K562 (cell line): ENCODE data around the gene TLE4. TPM values are rescaled to one million over a fixed set of nuclear protein-coding genes. Genes with fewer than 3 reads are reported as not detected.

ENCODE experiments used
- ATAC-seq: fragments of 200-7000 bp; cut with Tn5 transposase; 3 replicates; pipeline ENCODE4 v1.9.1; 2020; ENCODE audit warnings: moderate library complexity
- BruUV-seq: library from RNA; stranded (reverse); fragments of 400-500 nt; replicated peaks from 2 replicates; lab custom pipeline; 2021; lab: Mats Ljungman, UMichigan
- CTCF ChIA-PET: fragments of 300-600 bp; formaldehyde crosslinking; extraction: SDS; loops from one replicate; lab custom pipeline; 2021; ENCODE audit warnings: low intra/inter-chr PET ratio; lab: Yijun Ruan, JAX
- POLR2A ChIA-PET: fragments of 300-600, 350-650 bp; sonication (Branson Sonifier 250); formaldehyde crosslinking; extraction: SDS; loops from one replicate; lab custom pipeline; 2021; ENCODE audit warnings: antibody characterized with exemption, inconsistent platforms; lab: Yijun Ruan, JAX
- DNase-seq, 4 experiments: peaks; one replicate each; pipeline versions ENCODE4 v3.0.0 to v3.0.0-alpha.2; 2011 to 2018; ENCODE audit warnings: low spot score in 3 of 4, mixed read lengths in 3 of 4; ENCODE audit errors: extremely low read depth in 1 of 4
- FAIRE-seq: peaks from 2 replicates; lab custom pipeline; 2011; peaks lifted over from hg19 to GRCh38; lab: Jason Lieb, UNC
- H2AFZ ChIP-seq: 2 replicates; pipeline ENCODE4 v1.6.0; 2011; ENCODE audit warnings: low read depth, low read length, control low read depth, inconsistent platforms
- H3K27ac ChIP-seq: fragments of 200-600 bp; 3 replicates; pipeline ENCODE4 v1.8.0; 2011; ENCODE audit warnings: low read depth, mild to moderate bottlenecking, control low read depth, inconsistent platforms, low read length, moderate library complexity, mixed read lengths; ENCODE audit errors: extremely low read depth
- H3K27me3 ChIP-seq, 2 experiments: fragments of 300-600 bp in 1 of 2; 2 replicates in 1 of 2; 3 replicates in 1 of 2; pipeline versions ENCODE4 v1.6.0 to v1.8.0; 2011; ENCODE audit warnings: inconsistent platforms in 2 of 2, low read length in 2 of 2, mild to moderate bottlenecking in 1 of 2, mixed read lengths in 1 of 2, moderate library complexity in 1 of 2; ENCODE audit not compliant: control insufficient read depth in 2 of 2, insufficient read depth in 2 of 2
- H3K36me3 ChIP-seq: fragments of 300-600 bp; 3 replicates; pipeline ENCODE4 v1.8.0; 2011; ENCODE audit warnings: mild to moderate bottlenecking, low read length, inconsistent platforms; ENCODE audit not compliant: control insufficient read depth, insufficient read depth
- H3K4me1 ChIP-seq, 2 experiments: fragments of 200-600 bp in 1 of 2; replicated peaks in 1 of 2; 2 replicates in 1 of 2; 3 replicates in 1 of 2; pipeline versions ENCODE4 v1.5.1 to v1.8.0; 2011; ENCODE audit warnings: inconsistent platforms in 2 of 2, low read length in 2 of 2, mild to moderate bottlenecking in 1 of 2, mixed read lengths in 1 of 2, moderate library complexity in 1 of 2; ENCODE audit not compliant: control insufficient read depth in 2 of 2, insufficient read depth in 2 of 2
- H3K4me2 ChIP-seq: 2 replicates; pipeline ENCODE4 v1.6.1; 2011; ENCODE audit warnings: low read length, control low read depth, inconsistent platforms, mixed read lengths; ENCODE audit not compliant: insufficient read depth
- H3K4me3 ChIP-seq: fragments of 200-600 bp; sonication (generic), shearing (Covaris generic); 2 replicates; pipeline ENCODE4 v1.5.1; 2016; ENCODE audit warnings: control low read depth, inconsistent platforms
- H3K79me2 ChIP-seq: fragments of 200-600 bp; 3 replicates; pipeline ENCODE4 v1.8.0; 2011; ENCODE audit warnings: low read length, inconsistent platforms; ENCODE audit not compliant: control insufficient read depth, insufficient read depth
- H3K9ac ChIP-seq, 2 experiments: 2 replicates each; pipeline versions ENCODE4 v1.6.0 to v1.6.1; 2011; ENCODE audit warnings: low read depth in 2 of 2, low read length in 2 of 2, control low read depth in 1 of 2, inconsistent platforms in 1 of 2, mild to moderate bottlenecking in 1 of 2, mixed read lengths in 1 of 2; ENCODE audit not compliant: insufficient read depth in 1 of 2
- H3K9me1 ChIP-seq: one replicate; pipeline ENCODE4 v1.6.0; 2011; ENCODE audit warnings: inconsistent platforms, mild to moderate bottlenecking, low read length, moderate library complexity; ENCODE audit not compliant: control insufficient read depth, insufficient read depth
- H3K9me3 ChIP-seq: replicated peaks from 2 replicates; pipeline ENCODE4 v1.5.1; 2011; ENCODE audit warnings: low read depth, low read length, inconsistent platforms; ENCODE audit not compliant: control insufficient read depth, insufficient read depth
- H4K20me1 ChIP-seq: replicated peaks from 2 replicates; pipeline ENCODE4 v1.6.1; 2011; ENCODE audit warnings: low read length, inconsistent platforms, mixed read lengths; ENCODE audit not compliant: control insufficient read depth, insufficient read depth
- CREBBP ChIP-seq: IDR thresholded peaks from one replicate; pipeline ENCODE4 v1.6.1; 2012; ENCODE audit warnings: low read depth, mild to moderate bottlenecking, control low read depth, inconsistent platforms, low read length
- SIX5 ChIP-seq, 2 experiments: IDR thresholded peaks; 2 replicates each; pipeline ENCODE4 v1.6.1; 2011; ENCODE audit warnings: low read length in 2 of 2, borderline replicate concordance in 1 of 2, low read depth in 1 of 2, mild to moderate bottlenecking in 1 of 2, moderate library complexity in 1 of 2; ENCODE audit not compliant: insufficient read depth in 1 of 2
- ZNF589 ChIP-seq: fragments of 200-800 bp; sonication (Bioruptor generic); IDR thresholded peaks from 2 replicates; pipeline ENCODE4 v1.6.1; 2016; ENCODE audit warnings: low read depth, missing genetic modification characterization, missing compliant biosample characterization
- WGBS: fragments of 100-300 bp; shearing (Covaris generic); methylation state at CpG from one replicate; pipeline ENCODE4 v1.1.6; 2016; ENCODE audit warnings: low coverage, mixed read lengths; ENCODE audit not compliant: insufficient coverage; ENCODE audit errors: missing lambda C conversion rate; 5-methylcytosine and 5-hydroxymethylcytosine counted together
- in situ Hi-C: fragments of 300-500 bp; cut with MboI; formaldehyde crosslinking; loops from 4 replicates; pipeline ENCODE4 v1.15.0; 2018; ENCODE audit warnings: inconsistent platforms, mixed read lengths
- intact Hi-C: fragments of 100-400 bp; cut with micrococcal nuclease; formaldehyde crosslinking; loops from 2 replicates; pipeline ENCODE4 v1.14.2; 2022
- polyA plus RNA-seq, 8 experiments: library from polyadenylated mRNA; depleted of rRNA in 4 of 8; stranded (reverse) in 5 of 8; unstranded in 3 of 8; fragments of >200 nt; fragmentation: Nextera tagmentation in 2 of 8; fragmentation: Illumina TruSeq in 1 of 8; extraction: Ambion mirVana in 2 of 8; extraction: Trizol in 1 of 8; gene quantifications; 2 replicates each; pipeline versions ENCODE4 v1.2.1 to v1.2.3, GENCODE V29; 2011 to 2014; ENCODE audit warnings: inconsistent platforms in 1 of 8, missing spikeins in 1 of 8
- total RNA-seq, 7 experiments: library from RNA; depleted of rRNA in 6 of 7; stranded (reverse); fragments of >200 nt in 6 of 7; fragmentation: Illumina TruSeq in 2 of 7; extraction: Trizol in 2 of 7; gene quantifications; 2 replicates each; pipeline versions ENCODE4 v1.2.1 to v1.2.3, GENCODE V29; 2011 to 2021; ENCODE audit warnings: low replicate concordance in 1 of 7
- TF ChIP-seq, protein P1 (sequence below): fragments of 450-650 bp; IDR thresholded peaks from 2 replicates; pipeline ENCODE4 v1.7.1; 2018; ENCODE audit warnings: mild to moderate bottlenecking, low read depth; ENCODE audit not compliant: partially characterized antibody

Gene TLE4
- total and polyA plus RNA-seq, 9 of the 15 experiments (the other 6 are each of a cell fraction or from before 2014, with no cell fraction given) = 1.1 to 8.8 (median 5.7) TPM

DNA sequence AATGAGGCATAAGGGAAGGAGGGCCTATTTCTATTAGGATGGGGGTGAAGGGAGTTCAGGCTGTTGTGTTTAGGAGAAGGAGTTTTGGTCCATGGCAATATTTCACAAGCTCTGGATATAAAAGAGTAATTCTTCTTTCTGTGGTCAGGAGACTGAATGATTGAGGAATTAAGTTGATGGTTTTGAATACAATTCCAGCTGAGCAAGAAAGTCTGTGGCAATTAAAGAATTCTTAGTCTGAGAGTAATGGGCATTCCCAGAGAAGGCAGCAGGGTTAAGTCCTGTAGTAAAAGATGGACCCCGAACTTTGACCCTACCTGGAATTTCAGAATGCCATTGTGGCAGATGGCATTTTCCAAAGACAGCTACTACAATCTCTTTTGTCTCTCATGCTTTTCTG, 202.6 kb downstream of the TLE4 start:
- Histone ChIP-seq H3K9ac (no peak overlapping the region), H3K4me3 (no peak overlapping the region), H3K4me2 (no peak overlapping the region), H3K9me1 (no peaks in the 10 kb centered on the region), H3K79me2 (no peaks in the 10 kb centered on the region), H3K9me3 (no peaks in the 10 kb centered on the region), H3K27me3 (no peaks in the 10 kb centered on the region), H2AFZ (no peak overlapping the region), H4K20me1 (no peaks in the 10 kb centered on the region), H3K27ac (no peak overlapping the region), H3K36me3 (no peaks in the 10 kb centered on the region), H3K4me1 (no peaks in the 10 kb centered on the region)
- in situ Hi-C loops = no loop called here
- no peak for FAIRE-seq
- intact Hi-C loops = no loop called here
- no peak for DNase-seq
- WGBS = 0% methylated on average over 1 of the region's 1 CpG
- ChIA-PET CTCF (no interaction called here), POLR2A (no interaction called here)
- no peak for ATAC-seq
- TF ChIP-seq SIX5 (IDR thresholded peaks at IDR 0.05; ENCODE audit: borderline replicate concordance in 1 of 2, insufficient read depth in 1 of 2, low read depth in 1 of 2, low read length in 2 of 2) (no peak), ZNF589 (no peak), CREBBP (no peak)
- TF ChIP-seq, protein P1, sequence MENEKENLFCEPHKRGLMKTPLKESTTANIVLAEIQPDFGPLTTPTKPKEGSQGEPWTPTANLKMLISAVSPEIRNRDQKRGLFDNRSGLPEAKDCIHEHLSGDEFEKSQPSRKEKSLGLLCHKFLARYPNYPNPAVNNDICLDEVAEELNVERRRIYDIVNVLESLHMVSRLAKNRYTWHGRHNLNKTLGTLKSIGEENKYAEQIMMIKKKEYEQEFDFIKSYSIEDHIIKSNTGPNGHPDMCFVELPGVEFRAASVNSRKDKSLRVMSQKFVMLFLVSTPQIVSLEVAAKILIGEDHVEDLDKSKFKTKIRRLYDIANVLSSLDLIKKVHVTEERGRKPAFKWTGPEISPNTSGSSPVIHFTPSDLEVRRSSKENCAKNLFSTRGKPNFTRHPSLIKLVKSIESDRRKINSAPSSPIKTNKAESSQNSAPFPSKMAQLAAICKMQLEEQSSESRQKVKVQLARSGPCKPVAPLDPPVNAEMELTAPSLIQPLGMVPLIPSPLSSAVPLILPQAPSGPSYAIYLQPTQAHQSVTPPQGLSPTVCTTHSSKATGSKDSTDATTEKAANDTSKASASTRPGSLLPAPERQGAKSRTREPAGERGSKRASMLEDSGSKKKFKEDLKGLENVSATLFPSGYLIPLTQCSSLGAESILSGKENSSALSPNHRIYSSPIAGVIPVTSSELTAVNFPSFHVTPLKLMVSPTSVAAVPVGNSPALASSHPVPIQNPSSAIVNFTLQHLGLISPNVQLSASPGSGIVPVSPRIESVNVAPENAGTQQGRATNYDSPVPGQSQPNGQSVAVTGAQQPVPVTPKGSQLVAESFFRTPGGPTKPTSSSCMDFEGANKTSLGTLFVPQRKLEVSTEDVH = no peak
- no TSS peak for BruUV-seq
